Tibial nerve (tissue), 4 donors: Measurements from ENCODE around the gene HRK.

Source experiments
- CTCF ChIP-seq, 5 experiments: fragments of 200-600 bp in 3 of 5; fragments of 450-650 bp in 2 of 5; sonication (generic) in 3 of 5; IDR thresholded peaks; one replicate each; pipeline ENCODE4 v1.5.1; 2016 to 2019; ENCODE audit warnings: antibody characterized with exemption in 5 of 5, mild to moderate bottlenecking in 3 of 5, moderate library complexity in 2 of 5
- EP300 ChIP-seq, 2 donors: sonication (generic); formaldehyde crosslinking; IDR thresholded peaks; one replicate each; pipeline ENCODE4 v1.6.1; 2017; ENCODE audit warnings: antibody characterized with exemption in 2 of 2, mild to moderate bottlenecking in 1 of 2
- POLR2A ChIP-seq, 2 donors: fragments of 450-650 bp; IDR thresholded peaks; one replicate each; pipeline ENCODE4 v1.6.1; 2017; ENCODE audit warnings: antibody characterized with exemption in 2 of 2, mild to moderate bottlenecking in 2 of 2, moderate library complexity in 2 of 2

- TF ChIP-seq CTCF (IDR thresholded peaks at IDR 0.05) (no peak), POLR2A (IDR thresholded peaks at IDR 0.05) (no peak), EP300 (IDR thresholded peaks at IDR 0.05) (no peak)
Measured at GRCh38 chr12:116885491-116885890, 4.2 kb upstream of the HRK start.
